Measurements from ENCODE around the gene FOXC1.

FOXC1 gene

DNA sequence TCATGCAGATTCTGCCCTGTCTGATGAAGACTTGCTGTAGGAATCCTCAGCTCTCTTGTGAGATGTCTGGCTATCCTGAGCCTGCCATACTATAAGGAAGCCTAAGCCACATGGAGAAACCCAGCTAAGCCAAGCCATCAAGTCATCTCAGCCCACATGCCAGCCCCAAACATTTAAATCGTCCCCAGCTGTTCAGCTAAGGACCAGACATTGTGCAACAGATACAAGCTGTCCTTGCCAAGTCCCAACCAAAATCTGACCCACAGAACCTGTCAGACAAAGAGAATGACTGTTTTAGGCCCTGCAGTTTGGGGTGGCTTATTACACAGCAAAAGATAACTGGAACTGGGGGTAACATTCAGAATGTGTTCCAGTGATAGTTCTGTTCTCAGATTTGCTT, 36.8 kb upstream of the FOXC1 start:
- DNase-seq (ENCODE audit: extremely low read depth, low read depth): no peak
- TF ChIP-seq, protein P1, sequence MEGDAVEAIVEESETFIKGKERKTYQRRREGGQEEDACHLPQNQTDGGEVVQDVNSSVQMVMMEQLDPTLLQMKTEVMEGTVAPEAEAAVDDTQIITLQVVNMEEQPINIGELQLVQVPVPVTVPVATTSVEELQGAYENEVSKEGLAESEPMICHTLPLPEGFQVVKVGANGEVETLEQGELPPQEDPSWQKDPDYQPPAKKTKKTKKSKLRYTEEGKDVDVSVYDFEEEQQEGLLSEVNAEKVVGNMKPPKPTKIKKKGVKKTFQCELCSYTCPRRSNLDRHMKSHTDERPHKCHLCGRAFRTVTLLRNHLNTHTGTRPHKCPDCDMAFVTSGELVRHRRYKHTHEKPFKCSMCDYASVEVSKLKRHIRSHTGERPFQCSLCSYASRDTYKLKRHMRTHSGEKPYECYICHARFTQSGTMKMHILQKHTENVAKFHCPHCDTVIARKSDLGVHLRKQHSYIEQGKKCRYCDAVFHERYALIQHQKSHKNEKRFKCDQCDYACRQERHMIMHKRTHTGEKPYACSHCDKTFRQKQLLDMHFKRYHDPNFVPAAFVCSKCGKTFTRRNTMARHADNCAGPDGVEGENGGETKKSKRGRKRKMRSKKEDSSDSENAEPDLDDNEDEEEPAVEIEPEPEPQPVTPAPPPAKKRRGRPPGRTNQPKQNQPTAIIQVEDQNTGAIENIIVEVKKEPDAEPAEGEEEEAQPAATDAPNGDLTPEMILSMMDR (IDR thresholded peaks at IDR 0.05; ENCODE audit: low read depth, low read length): no peak

DNA sequence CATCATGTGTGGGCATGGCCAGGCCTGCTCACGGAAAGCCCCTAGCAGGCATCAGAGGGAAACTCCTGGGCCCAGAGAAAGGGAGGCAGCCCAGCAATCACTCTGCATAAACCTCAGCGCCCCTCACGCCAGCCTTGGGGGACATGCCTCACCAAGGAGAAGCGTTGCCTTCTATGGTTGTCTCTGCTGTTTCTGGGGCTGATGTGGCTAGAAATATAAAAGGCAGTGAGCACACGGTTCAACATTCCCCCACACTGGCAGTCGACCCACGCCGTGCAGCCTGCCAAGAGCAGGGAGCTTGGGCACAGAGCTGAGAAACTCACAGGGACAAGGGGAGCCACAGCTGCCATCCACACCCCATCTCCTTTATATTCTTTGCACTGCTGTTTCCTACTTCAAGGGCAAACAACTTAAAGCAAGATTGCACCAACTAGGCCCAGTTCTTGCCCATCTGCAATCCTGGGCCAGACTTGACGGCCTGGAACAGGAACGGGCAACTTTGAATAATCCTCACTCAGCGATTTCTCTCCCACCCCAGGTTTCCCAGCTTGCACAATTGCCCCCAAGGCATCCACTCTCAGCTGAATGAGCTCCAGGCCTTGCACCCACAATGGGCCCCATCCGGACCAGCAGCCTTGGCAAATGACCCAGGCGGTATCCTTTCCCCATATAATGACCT, 35.5 kb upstream of the FOXC1 start:
- TF ChIP-seq, protein P1 (IDR thresholded peaks at IDR 0.05; ENCODE audit: low read depth, low read length): no peak
- DNase-seq (ENCODE audit: extremely low read depth, low read depth): no peak

DNA sequence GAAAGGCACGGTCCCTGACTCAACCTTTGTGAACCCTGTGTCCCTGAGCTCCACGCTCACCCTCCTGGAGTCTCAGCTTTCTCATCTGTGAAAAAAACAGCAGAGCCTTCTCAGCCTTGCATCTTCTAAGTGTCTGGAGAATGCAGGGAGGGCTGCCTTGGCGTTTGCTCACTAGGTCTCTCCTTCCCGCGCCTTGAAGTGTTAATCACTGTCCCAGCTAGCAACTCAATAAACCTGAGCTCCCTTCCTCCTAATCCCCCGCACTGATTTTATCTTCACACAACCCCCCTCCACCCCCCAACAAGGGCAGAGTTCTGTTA, 34.9 kb upstream of the FOXC1 start:
- TF ChIP-seq, protein P1 (IDR thresholded peaks at IDR 0.05; ENCODE audit: low read depth, low read length): no peak
- no peak for DNase-seq (ENCODE audit: extremely low read depth, low read depth)

DNA sequence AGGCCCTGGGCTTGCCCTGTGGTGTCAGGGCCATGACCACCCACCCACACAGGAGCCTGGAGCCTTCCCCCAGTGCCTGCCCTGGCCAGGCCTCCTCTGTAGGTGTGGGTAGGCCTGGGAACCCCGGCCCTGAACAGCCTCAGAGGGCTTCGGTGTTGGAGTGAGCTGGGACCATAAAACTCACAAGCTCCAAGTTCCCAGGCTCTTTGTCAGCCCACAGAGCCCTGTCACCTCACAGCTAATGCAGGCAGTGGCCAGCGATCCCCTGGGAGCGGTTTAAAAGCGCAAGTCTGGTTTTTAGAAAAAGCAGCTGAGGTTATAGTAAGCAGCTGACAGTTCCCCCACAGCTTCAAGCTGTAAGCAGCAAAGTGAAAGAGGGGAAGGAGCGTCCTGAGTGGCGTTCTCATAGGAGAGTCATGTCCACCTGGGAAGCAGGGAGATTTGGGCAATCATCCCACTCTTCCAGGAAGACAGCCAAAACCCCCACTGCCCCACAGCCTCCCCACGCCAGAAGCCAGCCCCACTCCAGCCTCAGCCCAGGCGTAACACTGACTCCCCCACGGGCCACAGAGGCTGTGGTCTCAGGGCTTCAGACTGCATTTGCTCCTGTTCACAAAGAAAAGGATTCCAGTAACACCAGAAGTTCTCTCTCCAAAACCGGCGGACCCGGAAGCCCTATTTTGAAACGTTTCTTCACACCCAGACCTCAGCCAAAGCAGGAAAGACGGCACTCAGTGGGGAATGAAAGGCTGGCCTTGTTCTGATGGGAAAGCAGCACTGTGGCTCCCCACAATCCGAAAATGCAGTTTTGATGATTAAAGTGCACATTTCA, 34.3 kb upstream of the FOXC1 start:
- DNase-seq (ENCODE audit: extremely low read depth, low read depth): no peak
- TF ChIP-seq, protein P1 (IDR thresholded peaks at IDR 0.05; ENCODE audit: low read depth, low read length): no peak

DNA sequence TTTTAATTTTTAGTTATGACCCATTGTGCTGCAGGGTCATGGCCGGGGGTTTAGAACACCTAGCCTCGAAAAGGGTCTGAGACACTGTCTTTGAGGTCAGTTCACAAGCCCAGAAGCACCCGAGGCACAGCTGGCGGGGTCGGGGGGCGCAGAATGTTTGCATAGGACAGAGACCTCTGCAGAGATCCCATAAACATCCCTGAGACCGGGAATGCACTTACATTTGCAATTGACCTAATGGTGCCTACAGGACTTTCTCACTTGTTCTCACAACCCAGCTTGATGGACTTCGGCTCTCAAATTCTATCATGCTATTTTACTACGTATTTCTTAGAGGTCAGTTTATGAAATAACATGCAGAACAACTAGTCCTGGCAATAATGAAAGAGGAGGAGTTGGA, 33.5 kb upstream of the FOXC1 start:
- TF ChIP-seq, protein P1 (IDR thresholded peaks at IDR 0.05; ENCODE audit: low read depth, low read length): no peak
- DNase-seq (ENCODE audit: extremely low read depth, low read depth): no peak

DNA sequence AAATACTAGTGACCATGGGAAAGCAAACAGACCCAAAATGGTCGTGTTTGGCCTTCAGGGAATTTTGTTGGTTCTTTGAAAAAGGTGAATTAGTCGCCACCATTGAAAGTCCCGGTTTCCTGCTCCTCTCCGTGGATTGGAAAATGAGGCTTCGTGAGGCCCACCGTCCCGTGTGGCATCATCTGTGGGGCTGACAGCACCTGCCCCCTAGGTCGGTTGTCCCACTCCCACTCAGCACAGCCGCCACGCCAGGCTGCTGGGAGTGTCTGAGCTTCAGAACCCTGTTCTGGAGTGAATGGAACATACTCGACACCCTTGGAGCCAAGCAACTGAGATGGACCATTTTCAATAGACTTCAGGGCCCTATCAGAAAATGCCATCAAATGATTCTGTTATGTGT, 33.0 kb upstream of the FOXC1 start:
- TF ChIP-seq, protein P1 (IDR thresholded peaks at IDR 0.05; ENCODE audit: low read depth, low read length): no peak
- no peak for DNase-seq (ENCODE audit: extremely low read depth, low read depth)

DNA sequence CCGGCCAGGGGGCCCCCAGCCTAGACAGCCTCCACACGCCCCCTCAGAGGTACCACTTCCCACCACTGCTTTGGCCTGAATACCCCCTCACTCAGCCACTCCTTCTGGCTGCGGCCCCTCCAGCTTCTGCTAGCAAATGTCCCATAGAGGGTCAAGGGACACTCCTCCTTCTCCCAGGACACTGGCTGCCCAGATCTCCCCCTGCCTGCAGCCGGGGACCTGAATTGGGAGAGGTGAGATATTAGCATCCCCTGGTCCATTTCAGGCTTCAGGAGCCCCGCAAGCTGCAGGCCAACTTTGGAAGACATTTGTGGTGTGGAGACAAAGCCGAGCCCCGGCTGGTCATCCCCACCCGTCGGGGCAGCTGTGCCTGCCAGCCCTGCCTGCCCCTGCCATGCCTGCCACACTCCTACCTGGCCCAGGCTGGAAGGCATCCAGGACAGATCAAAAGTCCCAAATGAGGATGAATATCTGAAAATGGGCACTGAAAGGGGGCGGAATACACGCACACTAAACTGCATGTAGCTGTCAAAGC, 32.5 kb upstream of the FOXC1 start:
- TF ChIP-seq, protein P1 (IDR thresholded peaks at IDR 0.05; ENCODE audit: low read depth, low read length): no peak
- DNase-seq (ENCODE audit: extremely low read depth, low read depth): no peak

Data from AG09319 (cell line).